ENCODE data around the gene TATDN3.
"Not testable (repeated sequence)": the region's sequence is repeated elsewhere in the genome, so short reads cannot be mapped to it uniquely, and the experiment has no call there.

The TATDN3 gene

GRCh38 chr1:212777151-212777550, 14.5 kb upstream of the TATDN3 start:
- no peak for DNase-seq

GRCh38 chr1:212779086-212779485, 12.6 kb upstream of the TATDN3 start:
- not testable (repeated sequence) for DNase-seq

- DNase-seq: no peak
Measured at GRCh38 chr1:212780759-212781158, 10.9 kb upstream of the TATDN3 start.

- DNase-seq: no peak
Measured at GRCh38 chr1:212781225-212781624, 10.5 kb upstream of the TATDN3 start.

- DNase-seq: peak in 1 of 5 experiments; percentile 31
Measured at GRCh38 chr1:212782422-212783154, 9.1 kb upstream of the TATDN3 start.

GRCh38 chr1:212783976-212784375, 7.7 kb upstream of the TATDN3 start:
- DNase-seq: no peak

- DNase-seq: no peak
Measured at GRCh38 chr1:212785871-212786270, 5.8 kb upstream of the TATDN3 start.

GRCh38 chr1:212791261-212791675, 426 bp upstream of the TATDN3 start:
- no peak for DNase-seq

- DNase-seq: no peak
Measured at GRCh38 chr1:212792396-212792908, 758 bp downstream of the TATDN3 start.

GRCh38 chr1:212794561-212795014, 2.9 kb downstream of the TATDN3 start:
- DNase-seq: peak in 1 of 5 experiments; percentile 80

- no peak for DNase-seq
Measured at GRCh38 chr1:212797681-212798080, 6.0 kb downstream of the TATDN3 start.

- DNase-seq: no peak
Measured at GRCh38 chr1:212805767-212806166, 14.1 kb downstream of the TATDN3 start.

GRCh38 chr1:212814537-212815334, 23.0 kb downstream of the TATDN3 start:
- DNase-seq: peak in 1 of 5 experiments; percentile 19

- DNase-seq: no peak
Measured at GRCh38 chr1:212816567-212817278, 25.0 kb downstream of the TATDN3 start.

GRCh38 chr1:212819726-212820125, 28.0 kb downstream of the TATDN3 start:
- no peak for DNase-seq

- DNase-seq: no peak
Measured at GRCh38 chr1:212820969-212821368, 29.3 kb downstream of the TATDN3 start.

GRCh38 chr1:212822956-212823355, 31.3 kb downstream of the TATDN3 start:
- no peak for DNase-seq

GRCh38 chr1:212824201-212824600, 32.5 kb downstream of the TATDN3 start:
- DNase-seq: no peak

GRCh38 chr1:212825798-212826452, 34.2 kb downstream of the TATDN3 start:
- no peak for DNase-seq

- DNase-seq: no peak
Measured at GRCh38 chr1:212827171-212827776, 35.6 kb downstream of the TATDN3 start.

- no peak for DNase-seq
Measured at GRCh38 chr1:212827831-212828278, 36.2 kb downstream of the TATDN3 start.

- DNase-seq: no peak
Measured at GRCh38 chr1:212828395-212828794, 36.7 kb downstream of the TATDN3 start.
